IPS DF 19.7 (cell line): ENCODE measurements around the gene KCNN2.

Experiments
- DNase-seq: peaks from one replicate; pipeline ENCODE4 v3.0.0-alpha.2; 2013; ENCODE audit warnings: low read depth, low spot score

Gene KCNN2

GRCh38 chr5:114361724-114362196, at the start of gene KCNN2:
Gene KCNN2 (plus strand): TSS chr5:114362070. CDS start chr5:114362140, 70 bp downstream.
- peak; percentile 80 for DNase-seq

- no peak for DNase-seq
Measured at GRCh38 chr5:114312658-114313057, 49.2 kb upstream of the KCNN2 start.

GRCh38 chr5:114314061-114314460, 47.8 kb upstream of the KCNN2 start:
- no peak for DNase-seq

GRCh38 chr5:114316167-114316566, 45.7 kb upstream of the KCNN2 start:
- DNase-seq, result no peak

- DNase-seq, result no peak
Measured at GRCh38 chr5:114317751-114318150, 44.1 kb upstream of the KCNN2 start.

- no peak for DNase-seq
Measured at GRCh38 chr5:114319236-114319635, 42.6 kb upstream of the KCNN2 start.

- DNase-seq, result no peak
Measured at GRCh38 chr5:114319821-114320220, 42.0 kb upstream of the KCNN2 start.

GRCh38 chr5:114324282-114324681, 37.6 kb upstream of the KCNN2 start:
- DNase-seq, result no peak

- no peak for DNase-seq
Measured at GRCh38 chr5:114325541-114325940, 36.3 kb upstream of the KCNN2 start.

- no peak for DNase-seq
Measured at GRCh38 chr5:114327474-114327873, 34.4 kb upstream of the KCNN2 start.

- DNase-seq, result no peak
Measured at GRCh38 chr5:114327987-114328386, 33.9 kb upstream of the KCNN2 start.

- DNase-seq, result no peak
Measured at GRCh38 chr5:114330916-114331531, 30.8 kb upstream of the KCNN2 start.

GRCh38 chr5:114332493-114332892, 29.4 kb upstream of the KCNN2 start:
- DNase-seq, result no peak

GRCh38 chr5:114332925-114333324, 28.9 kb upstream of the KCNN2 start:
- DNase-seq, result no peak

- no peak for DNase-seq
Measured at GRCh38 chr5:114335391-114335790, 26.5 kb upstream of the KCNN2 start.

GRCh38 chr5:114339108-114339507, 22.8 kb upstream of the KCNN2 start:
- no peak for DNase-seq

GRCh38 chr5:114346181-114346580, 15.7 kb upstream of the KCNN2 start:
- no peak for DNase-seq

GRCh38 chr5:114355086-114355830, 6.6 kb upstream of the KCNN2 start:
- DNase-seq, result no peak

- no peak for DNase-seq
Measured at GRCh38 chr5:114358329-114358728, 3.5 kb upstream of the KCNN2 start.

GRCh38 chr5:114360357-114360756, 1.5 kb upstream of the KCNN2 start:
- DNase-seq, result no peak

- DNase-seq, result peak; percentile 67
Measured at GRCh38 chr5:114360816-114361723, 800 bp upstream of the KCNN2 start.
